ENCODE data around the gene CYP26B1.

CYP26B1 gene

GRCh38 chr2:72109291-72109690 is 38.4 kb downstream of the CYP26B1 start:
- in situ Hi-C loops (cut with MboI; ENCODE audit: low sequenced_read_pairs, unreplicated experiment), result no loop called here
- no peak for TF ChIP-seq CTCF (IDR thresholded peaks at IDR 0.05; ENCODE audit: borderline replicate concordance, control extremely low read depth, extremely low read depth, insufficient read depth, missing control alignments)
- no peak for DNase-seq (ENCODE audit: low spot score)

GRCh38 chr2:72108121-72108520 is 39.5 kb downstream of the CYP26B1 start:
- in situ Hi-C loops (cut with MboI; ENCODE audit: low sequenced_read_pairs, unreplicated experiment), result no loop called here
- no peak for DNase-seq (ENCODE audit: low spot score)
- no peak for TF ChIP-seq CTCF (IDR thresholded peaks at IDR 0.05; ENCODE audit: borderline replicate concordance, control extremely low read depth, extremely low read depth, insufficient read depth, missing control alignments)

- no peak for DNase-seq (ENCODE audit: low spot score)
- in situ Hi-C loops (cut with MboI; ENCODE audit: low sequenced_read_pairs, unreplicated experiment), result no loop called here
- no peak for TF ChIP-seq CTCF (IDR thresholded peaks at IDR 0.05; ENCODE audit: borderline replicate concordance, control extremely low read depth, extremely low read depth, insufficient read depth, missing control alignments)
Observed at GRCh38 chr2:72106978-72107377, 40.7 kb downstream of the CYP26B1 start.

GRCh38 chr2:72104821-72105588 is 42.7 kb downstream of the CYP26B1 start:
- DNase-seq (ENCODE audit: low spot score), result no peak
- TF ChIP-seq CTCF (IDR thresholded peaks at IDR 0.05; ENCODE audit: borderline replicate concordance, control extremely low read depth, extremely low read depth, insufficient read depth, missing control alignments), result no peak
- in situ Hi-C loops (cut with MboI; ENCODE audit: low sequenced_read_pairs, unreplicated experiment), result no loop called here

- DNase-seq (ENCODE audit: low spot score), result no peak
- in situ Hi-C loops (cut with MboI; ENCODE audit: low sequenced_read_pairs, unreplicated experiment), result no loop called here
- no peak for TF ChIP-seq CTCF (IDR thresholded peaks at IDR 0.05; ENCODE audit: borderline replicate concordance, control extremely low read depth, extremely low read depth, insufficient read depth, missing control alignments)
Observed at GRCh38 chr2:72103690-72104089, 44.0 kb downstream of the CYP26B1 start.

- DNase-seq (ENCODE audit: low spot score), result no peak
- TF ChIP-seq CTCF (IDR thresholded peaks at IDR 0.05; ENCODE audit: borderline replicate concordance, control extremely low read depth, extremely low read depth, insufficient read depth, missing control alignments), result no peak
- in situ Hi-C loops (cut with MboI; ENCODE audit: low sequenced_read_pairs, unreplicated experiment), result no loop called here
Observed at GRCh38 chr2:72103161-72103560, 44.5 kb downstream of the CYP26B1 start.
